ENCODE results near the gene CFAP210. TPM values are rescaled to one million over a fixed set of nuclear protein-coding genes. Genes with fewer than 3 reads are reported as not detected.
"Not testable (repeated sequence)": the region's sequence is repeated elsewhere in the genome, so short reads cannot be mapped to it uniquely, and the experiment has no call there.

The CFAP210 gene
- total RNA-seq, 1 donor = 0.09 TPM

GRCh38 chr2:169692718-169693117 lies 1.5 kb downstream of the CFAP210 start:
- H3K4me3 ChIP-seq (ENCODE audit: low read depth, low read length) = no peak overlapping the region
- DNase-seq (ENCODE audit: low read depth) = no peak
- TF ChIP-seq CTCF (IDR thresholded peaks at IDR 0.05; ENCODE audit: insufficient read depth, low read length) = no peak

GRCh38 chr2:169690958-169691357 lies 3.2 kb downstream of the CFAP210 start:
- no peak overlapping the region for H3K4me3 ChIP-seq (ENCODE audit: low read depth, low read length)
- no peak for DNase-seq (ENCODE audit: low read depth)
- no peak for TF ChIP-seq CTCF (IDR thresholded peaks at IDR 0.05; ENCODE audit: insufficient read depth, low read length)

- not testable (repeated sequence) for H3K4me3 ChIP-seq (ENCODE audit: low read depth, low read length); DNase-seq (ENCODE audit: low read depth)
These were observed 6.3 kb downstream of the CFAP210 start for GRCh38 chr2:169687943-169688342.

GRCh38 chr2:169686825-169687224 lies 7.4 kb downstream of the CFAP210 start:
- not testable (repeated sequence) for H3K4me3 ChIP-seq (ENCODE audit: low read depth, low read length); DNase-seq (ENCODE audit: low read depth)

DNA sequence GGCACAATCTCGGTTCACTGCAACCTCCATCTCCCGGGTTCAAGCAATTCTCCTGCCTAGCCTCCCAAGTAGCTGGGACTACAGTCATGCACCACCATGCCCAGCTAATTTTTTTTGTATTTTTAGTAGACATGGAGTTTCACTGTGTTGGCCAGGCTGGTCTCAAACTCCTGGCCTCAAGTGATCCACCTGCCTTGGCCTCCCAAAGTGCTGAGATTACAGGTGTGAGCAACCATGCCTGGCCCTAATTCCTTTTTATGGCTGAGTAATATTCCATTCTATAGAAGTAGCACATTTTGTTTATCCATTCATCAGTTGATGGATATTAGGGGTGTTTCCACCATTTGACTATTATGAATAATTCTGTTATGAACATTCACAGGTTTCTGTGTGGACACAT lies 9.5 kb downstream of the CFAP210 start:
- not testable (repeated sequence) for H3K4me3 ChIP-seq (ENCODE audit: low read depth, low read length); DNase-seq (ENCODE audit: low read depth)

DNA sequence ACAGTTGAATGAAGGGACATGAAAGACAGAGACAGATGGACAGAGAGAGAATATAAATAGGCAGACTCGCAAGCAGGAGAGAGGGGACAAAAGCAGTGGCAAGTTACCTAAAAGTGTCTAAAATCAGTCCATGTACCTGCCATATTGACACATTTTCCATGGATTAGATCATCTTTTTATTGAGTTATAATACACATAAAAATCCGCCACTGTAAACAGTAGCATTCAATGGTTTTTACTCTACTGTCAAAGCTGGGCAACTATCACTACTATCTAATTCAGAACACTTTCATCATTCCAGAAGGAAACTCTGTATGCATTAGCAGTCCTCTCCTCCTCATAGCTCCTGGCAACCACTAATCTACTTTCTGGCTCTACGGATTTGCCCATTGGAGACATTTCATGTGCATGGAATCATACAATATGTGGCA lies 10.1 kb downstream of the CFAP210 start:
- DNase-seq (ENCODE audit: low read depth) = no peak
- TF ChIP-seq CTCF (IDR thresholded peaks at IDR 0.05; ENCODE audit: insufficient read depth, low read length) = no peak
- H3K4me3 ChIP-seq (ENCODE audit: low read depth, low read length) = no peak overlapping the region

DNA sequence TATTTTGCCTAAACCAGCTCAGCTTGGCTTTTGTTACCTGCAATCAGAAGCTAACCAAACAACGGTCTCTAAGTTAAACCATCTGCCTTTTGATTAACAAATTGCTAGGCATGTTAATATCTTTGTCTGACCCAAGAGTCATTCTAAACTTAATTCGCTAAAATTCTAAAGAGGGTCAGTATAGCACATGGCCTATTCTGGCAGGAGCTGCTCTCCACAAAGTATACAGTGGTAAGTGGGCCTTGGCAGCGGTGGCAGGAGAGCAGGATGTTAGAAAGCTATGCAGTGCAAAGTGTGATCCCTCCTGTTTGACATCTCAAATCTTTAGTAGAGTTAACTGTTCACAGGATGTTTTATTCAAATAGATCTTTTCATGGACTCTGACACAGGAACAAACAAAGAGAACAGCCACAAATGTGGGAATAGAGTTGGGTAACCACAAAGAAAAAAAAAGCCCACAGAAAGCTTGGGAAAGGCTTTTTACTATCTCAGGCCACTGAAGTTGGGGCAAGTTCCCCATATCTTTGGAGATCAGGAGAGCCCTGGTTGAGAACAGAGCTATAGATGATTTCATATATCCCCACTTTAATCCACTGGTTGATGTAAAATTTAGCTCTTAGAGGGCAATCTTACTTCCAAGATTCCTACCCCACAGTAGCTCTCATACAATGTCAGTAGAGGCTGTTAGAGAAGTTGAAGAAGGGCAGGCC lies 10.6 kb downstream of the CFAP210 start:
- DNase-seq (ENCODE audit: low read depth) = no peak
- H3K4me3 ChIP-seq (ENCODE audit: low read depth, low read length) = no peak overlapping the region
- no peak for TF ChIP-seq CTCF (IDR thresholded peaks at IDR 0.05; ENCODE audit: insufficient read depth, low read length)

DNA sequence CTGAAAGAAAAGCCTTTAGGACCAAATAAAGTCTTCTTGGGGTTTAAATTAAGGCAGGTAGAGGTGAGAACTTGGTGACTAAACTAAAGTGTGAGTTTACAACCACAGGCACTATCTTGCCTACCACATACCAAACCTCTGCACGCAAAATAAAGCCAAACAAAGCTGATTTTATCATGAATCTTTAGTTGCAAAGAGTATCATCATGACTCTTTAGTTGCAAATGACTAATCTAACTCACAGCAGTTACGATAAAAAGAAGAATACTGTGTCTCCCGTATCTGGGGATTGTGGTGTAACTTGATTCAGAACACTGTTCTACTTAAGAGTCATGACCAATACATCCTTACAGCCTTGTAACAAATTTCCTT lies 11.2 kb downstream of the CFAP210 start:
- TF ChIP-seq CTCF (IDR thresholded peaks at IDR 0.05; ENCODE audit: insufficient read depth, low read length) = no peak
- H3K4me3 ChIP-seq (ENCODE audit: low read depth, low read length) = no peak overlapping the region
- no peak for DNase-seq (ENCODE audit: low read depth)
